AG04450 (cell line): ENCODE measurements around the gene KDELR3. TPM values are rescaled to one million over a fixed set of nuclear protein-coding genes. Genes with fewer than 3 reads are reported as not detected.
A peak's percentile ranks its signal among the peaks of the same experiment; 100 is the strongest.

ENCODE experiments used
- CTCF ChIA-PET: fragments of 300-600, 350-600 bp; formaldehyde crosslinking; extraction: SDS; loops from one replicate; lab custom pipeline; 2022; ENCODE audit warnings: antibody characterized with exemption, inconsistent platforms; lab: Charles Lee
- POLR2A ChIA-PET: fragments of 350-600 bp; formaldehyde crosslinking; extraction: SDS; loops from one replicate; lab custom pipeline; 2021; ENCODE audit warnings: antibody characterized with exemption, inconsistent platforms; lab: Yijun Ruan, JAX
- DNase-seq: peaks from one replicate; pipeline ENCODE4 v3.0.0-alpha.2; 2011; ENCODE audit warnings: low read depth, low spot score
- H3K27ac ChIP-seq: one replicate; pipeline ENCODE4 v1.5.1; 2012; ENCODE audit warnings: low read depth, low read length, control low read depth
- H3K27me3 ChIP-seq: one replicate; pipeline ENCODE4 v1.6.0; 2012; ENCODE audit warnings: low read length; ENCODE audit not compliant: control insufficient read depth, insufficient read depth
- H3K4me3 ChIP-seq: 2 replicates; pipeline ENCODE4 v1.5.1; 2011; ENCODE audit warnings: mild to moderate bottlenecking, low read depth, low read length, control low read depth
- H3K9me3 ChIP-seq: 2 replicates; pipeline ENCODE4 v1.5.1; 2012; ENCODE audit warnings: low read length; ENCODE audit not compliant: control insufficient read depth, insufficient read depth
- CTCF ChIP-seq: IDR thresholded peaks from 2 replicates; pipeline ENCODE4 v1.5.1; 2011; ENCODE audit warnings: low read depth, low read length, control low read depth, inconsistent platforms
- polyA plus RNA-seq: library from polyadenylated mRNA; depleted of rRNA; stranded (reverse); fragments of >200 nt; gene quantifications from 2 replicates; pipeline ENCODE4 v1.2.3, GENCODE V29; 2011

The KDELR3 gene
- polyA plus RNA-seq, 1 experiment: 278 TPM

- Histone ChIP-seq H3K27me3 (peaks cover 73% of the 10 kb centered on the region), H3K4me3 (peak within 1 kb of the TSS; percentile 37), H3K27ac (no peak within 1 kb of the TSS), H3K9me3 (no peaks in the 10 kb centered on the region; the same call in 1 of the 2 replicates)
- no peak for TF ChIP-seq CTCF
- POLR2A ChIA-PET: no interaction called here
- CTCF ChIA-PET: no interaction called here
- DNase-seq: no peak
These were observed 12.8 kb upstream of the KDELR3 start, which contains the start of gene KCNJ4 for GRCh38 chr22:38455076-38455529. KCNJ4 (minus strand) TSS chr22:38455199; CDS start chr22:38428132, 27,067 bp downstream.

GRCh38 chr22:38455530-38456271, 12.2 kb upstream of the KDELR3 start:
- POLR2A ChIA-PET: no interaction called here

GRCh38 chr22:38456272-38456835, 11.5 kb upstream of the KDELR3 start:
- Histone ChIP-seq H3K9me3 (no peaks in the 10 kb centered on the region; the same call in 1 of the 2 replicates), H3K27ac (no peak overlapping the region), H3K27me3 (peaks cover 75% of the 10 kb centered on the region), H3K4me3 (no peak overlapping the region)
- TF ChIP-seq CTCF: no peak
- ChIA-PET CTCF (no interaction called here), POLR2A (no interaction called here)
- no peak for DNase-seq

More at GRCh38 chr22:38455530-38456271, 12.2 kb upstream of the KDELR3 start:
- no peak for DNase-seq
- H3K27me3 ChIP-seq: peaks cover 74% of the 10 kb centered on the region
- peak overlapping the region; percentile 37 for H3K4me3 ChIP-seq
- CTCF ChIA-PET: no interaction called here
- H3K9me3 ChIP-seq: no peaks in the 10 kb centered on the region; the same call in 1 of the 2 replicates
- TF ChIP-seq CTCF: no peak
- H3K27ac ChIP-seq: no peak overlapping the region

GRCh38 chr22:38456841-38457699, 10.8 kb upstream of the KDELR3 start:
- DNase-seq: no peak
- TF ChIP-seq CTCF: no peak
- Histone ChIP-seq H3K4me3 (no peak overlapping the region), H3K27me3 (peaks cover 71% of the 10 kb centered on the region), H3K27ac (no peak overlapping the region), H3K9me3 (no peaks in the 10 kb centered on the region; the same call in 1 of the 2 replicates)
- CTCF ChIA-PET: no interaction called here
- POLR2A ChIA-PET: no interaction called here
